Esophagus (tissue), 2 donors: ENCODE data around the gene TSPAN18. TPM values are rescaled to one million over a fixed set of nuclear protein-coding genes. Genes with fewer than 3 reads are reported as not detected.

Source experiments
- H3K27ac ChIP-seq, 2 donors: one replicate each; pipeline ENCODE4 v1.5.1; 2013; ENCODE audit warnings: low read depth in 2 of 2, mild to moderate bottlenecking in 2 of 2, inconsistent platforms in 1 of 2, low read length in 1 of 2, moderate library complexity in 1 of 2
- H3K27me3 ChIP-seq, 2 donors: one replicate each; pipeline ENCODE4 v1.6.1; 2013; ENCODE audit warnings: low read length in 2 of 2, control low read depth in 1 of 2, mild to moderate bottlenecking in 1 of 2; ENCODE audit not compliant: insufficient read depth in 2 of 2, control insufficient read depth in 1 of 2
- H3K36me3 ChIP-seq, 2 donors: one replicate each; pipeline ENCODE4 v1.6.1; 2013; ENCODE audit warnings: low read length in 1 of 2; ENCODE audit not compliant: control insufficient read depth in 2 of 2, insufficient read depth in 2 of 2
- H3K4me1 ChIP-seq, 2 donors: one replicate each; pipeline ENCODE4 v1.6.1; 2013; ENCODE audit warnings: low read length in 1 of 2; ENCODE audit not compliant: control insufficient read depth in 2 of 2, insufficient read depth in 2 of 2
- H3K4me3 ChIP-seq, 2 donors: one replicate each; pipeline ENCODE4 v1.5.1; 2013; ENCODE audit warnings: low read length in 2 of 2, mild to moderate bottlenecking in 2 of 2, low read depth in 1 of 2, moderate library complexity in 1 of 2
- H3K9me3 ChIP-seq, 2 donors: one replicate each; pipeline ENCODE4 v1.6.1; 2013; ENCODE audit warnings: mild to moderate bottlenecking in 2 of 2, low read depth in 1 of 2, low read length in 1 of 2, moderate library complexity in 1 of 2; ENCODE audit not compliant: control insufficient read depth in 2 of 2, insufficient read depth in 1 of 2
- WGBS, 2 donors: extraction: QIAGEN DNeasy Blood & Tissue Kit; methylation state at CpG; one replicate each; pipeline ENCODE4 v1.1.7; 2013; 5-methylcytosine and 5-hydroxymethylcytosine counted together
- polyA plus RNA-seq, 2 donors: library from polyadenylated mRNA; stranded (reverse); fragments of 200-250 nt; gene quantifications; one replicate each; pipeline ENCODE4 v1.2.3, GENCODE V29; 2013
- donor health status: healthy with polysubstance abuse.
- donor health status: Bipolar disorder and iron deficiency.

The TSPAN18 gene
- polyA plus RNA-seq, 2 donors = 2.2 to 3.1 TPM

GRCh38 chr11:44878711-44879110, 151.9 kb downstream of the TSPAN18 start:
- H3K4me3 ChIP-seq = no peak overlapping the region
- H3K9me3 ChIP-seq = peaks cover 0 to 2% of the 10 kb centered on the region in 2 donors
- peaks cover 0 to 4% of the 10 kb centered on the region in 2 donors for H3K27me3 ChIP-seq
- WGBS, 2 donors = 88 to 89% methylated on average over 6 of the region's 6 CpGs
- no peak overlapping the region for H3K27ac ChIP-seq
- no peaks in the 10 kb centered on the region for H3K36me3 ChIP-seq
- no peaks in the 10 kb centered on the region for H3K4me1 ChIP-seq

GRCh38 chr11:44879432-44879831, 152.7 kb downstream of the TSPAN18 start:
- Histone ChIP-seq H3K4me3 (no peak overlapping the region), H3K36me3 (no peaks in the 10 kb centered on the region), H3K4me1 (no peaks in the 10 kb centered on the region), H3K27me3 (peaks cover 0 to 4% of the 10 kb centered on the region in 2 donors), H3K9me3 (peaks cover 0 to 2% of the 10 kb centered on the region in 2 donors), H3K27ac (no peak overlapping the region)
- WGBS, 2 donors = 91 to 94% methylated on average over 7 of the region's 7 CpGs

GRCh38 chr11:44880511-44880910, 153.7 kb downstream of the TSPAN18 start:
- Histone ChIP-seq H3K27me3 (peaks cover 0 to 4% of the 10 kb centered on the region in 2 donors), H3K9me3 (peaks cover 0 to 2% of the 10 kb centered on the region in 2 donors), H3K36me3 (no peaks in the 10 kb centered on the region), H3K4me3 (no peak overlapping the region), H3K27ac (no peak overlapping the region), H3K4me1 (no peaks in the 10 kb centered on the region)
- 90 to 93% methylated on average over 6 of the region's 6 CpGs for WGBS, 2 donors

- 84 to 85% methylated on average over 4 of the region's 4 CpGs for WGBS, 2 donors
- H3K27ac ChIP-seq = no peak overlapping the region
- H3K27me3 ChIP-seq = peaks cover 0 to 4% of the 10 kb centered on the region in 2 donors
- H3K4me1 ChIP-seq = no peaks in the 10 kb centered on the region
- H3K4me3 ChIP-seq = no peak overlapping the region
- no peaks in the 10 kb centered on the region for H3K36me3 ChIP-seq
- H3K9me3 ChIP-seq = peaks cover 0 to 2% of the 10 kb centered on the region in 2 donors
Observed at GRCh38 chr11:44880953-44881352, 154.2 kb downstream of the TSPAN18 start.

- Histone ChIP-seq H3K9me3 (peaks cover 0 to 2% of the 10 kb centered on the region in 2 donors), H3K27me3 (peaks cover 0 to 1% of the 10 kb centered on the region in 2 donors), H3K36me3 (no peaks in the 10 kb centered on the region), H3K27ac (no peak overlapping the region), H3K4me1 (no peaks in the 10 kb centered on the region), H3K4me3 (no peak overlapping the region)
- WGBS, 2 donors = 42 to 45% methylated on average over 6 of the region's 6 CpGs
Observed at GRCh38 chr11:44883277-44883676, 156.5 kb downstream of the TSPAN18 start.

- no peaks in the 10 kb centered on the region for H3K36me3 ChIP-seq
- no peaks in the 10 kb centered on the region for H3K4me1 ChIP-seq
- no peaks in the 10 kb centered on the region for H3K27me3 ChIP-seq
- no peak overlapping the region for H3K27ac ChIP-seq
- 83 to 93% methylated on average over 6 of the region's 6 CpGs for WGBS, 2 donors
- peaks cover 0 to 2% of the 10 kb centered on the region in 2 donors for H3K9me3 ChIP-seq
- H3K4me3 ChIP-seq = no peak overlapping the region
Observed at GRCh38 chr11:44884056-44884455, 157.3 kb downstream of the TSPAN18 start.

- no peak overlapping the region for H3K4me3 ChIP-seq
- H3K4me1 ChIP-seq = peaks cover 0 to 3% of the 10 kb centered on the region in 2 donors
- peak overlapping the region in 1 of 2 donors; percentile 21 for H3K27ac ChIP-seq
- WGBS, 2 donors = 86 to 87% methylated on average over 12 of the region's 12 CpGs
- H3K36me3 ChIP-seq = no peaks in the 10 kb centered on the region
- H3K27me3 ChIP-seq = no peaks in the 10 kb centered on the region
- peaks cover 0 to 2% of the 10 kb centered on the region in 2 donors for H3K9me3 ChIP-seq
Observed at GRCh38 chr11:44885065-44885810, 158.5 kb downstream of the TSPAN18 start.

GRCh38 chr11:44885919-44886789, 159.4 kb downstream of the TSPAN18 start:
- peaks cover 0 to 3% of the 10 kb centered on the region in 2 donors for H3K4me1 ChIP-seq
- H3K36me3 ChIP-seq = no peaks in the 10 kb centered on the region
- peak overlapping the region in 1 of 2 donors; percentile 26 for H3K27ac ChIP-seq
- WGBS, 2 donors = 67 to 70% methylated on average over 13 of the region's 13 CpGs
- H3K4me3 ChIP-seq = no peak overlapping the region
- peaks cover 0 to 2% of the 10 kb centered on the region in 2 donors for H3K9me3 ChIP-seq
- H3K27me3 ChIP-seq = no peaks in the 10 kb centered on the region

- 44 to 50% methylated on average over 3 of the region's 3 CpGs for WGBS, 2 donors
- Histone ChIP-seq H3K9me3 (peaks cover 0 to 2% of the 10 kb centered on the region in 2 donors), H3K27ac (peak overlapping the region in 1 of 2 donors; percentile 58), H3K4me3 (no peak overlapping the region), H3K27me3 (no peaks in the 10 kb centered on the region), H3K4me1 (peaks cover 3 to 4% of the 10 kb centered on the region in 2 donors), H3K36me3 (no peaks in the 10 kb centered on the region)
Observed at GRCh38 chr11:44886790-44887140, 160.0 kb downstream of the TSPAN18 start.
